GM18870 (cell line): ENCODE data around the gene TAPBP.
"Not testable (repeated sequence)": the region's sequence is repeated elsewhere in the genome, so short reads cannot be mapped to it uniquely, and the experiment has no call there.

Experiments used
- ATAC-seq: cut with Tn5 transposase; IDR thresholded peaks from one replicate; pipeline ENCODE4 v1.9.1; 2021; ENCODE audit warnings: moderate library complexity; ENCODE audit not compliant: unreplicated experiment

TAPBP gene

DNA sequence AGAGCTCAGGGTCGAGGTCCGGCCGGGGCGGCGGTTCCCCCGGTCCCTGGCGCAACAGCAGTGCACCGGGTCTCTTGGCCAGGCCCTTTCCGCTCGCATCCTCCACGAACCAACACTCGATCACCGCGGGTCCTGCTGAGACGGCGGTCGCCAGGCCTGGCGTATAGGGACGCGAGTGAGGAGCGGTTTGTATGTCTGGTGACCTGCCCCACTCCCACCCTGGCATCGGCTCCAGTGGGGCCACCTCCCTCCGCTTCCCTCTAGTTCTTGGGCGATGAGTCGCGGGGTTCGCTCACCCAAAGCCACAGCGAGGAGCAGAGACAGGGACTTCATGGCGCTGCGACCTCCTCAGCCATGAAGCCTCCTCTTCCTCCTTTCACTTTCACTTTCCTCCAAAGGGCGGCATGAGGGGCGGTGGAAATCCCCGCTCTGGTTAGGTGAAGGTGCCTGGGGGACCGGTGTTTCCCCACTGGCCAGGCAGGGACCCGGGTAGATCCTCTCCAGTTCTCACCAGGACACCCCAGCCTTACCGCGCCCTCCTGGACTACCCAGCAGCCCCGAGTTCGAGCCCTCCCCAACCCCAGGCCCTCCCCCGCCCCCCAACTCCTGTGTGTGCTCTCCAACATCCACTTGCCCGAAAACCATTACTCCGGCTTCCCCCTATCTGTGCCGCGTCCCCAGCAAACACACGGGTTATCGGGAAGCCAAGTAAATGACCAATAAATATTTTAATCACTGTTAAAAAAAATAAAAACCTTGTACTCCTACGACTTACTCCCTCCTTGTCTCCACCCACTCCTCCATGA lies at the start of gene TAPBP:
TAPBP (minus strand) TSS at position 370 of the 806 bp plus-strand sequence; CDS start at position 333, 37 bp downstream.
- ATAC-seq: no peak

DNA sequence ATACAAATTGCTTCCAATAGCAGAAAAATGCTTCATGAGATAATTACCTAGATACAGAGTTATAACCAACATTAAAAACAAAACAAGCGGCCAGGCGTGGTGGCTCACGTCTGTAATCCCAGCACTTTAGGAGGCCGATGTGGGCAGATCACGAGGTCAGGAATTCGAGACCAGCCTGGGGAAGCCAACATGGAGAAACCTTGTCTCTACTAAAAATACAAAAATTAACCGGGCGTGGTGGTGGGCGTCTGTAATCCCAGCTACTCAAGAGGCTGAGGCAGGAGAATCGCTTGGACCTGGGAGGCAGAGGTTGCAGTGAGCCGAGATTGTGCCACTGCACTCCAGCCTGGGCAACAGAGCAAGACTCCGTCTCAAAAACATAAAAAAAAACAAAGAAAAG lies 49.6 kb upstream of the TAPBP start:
- ATAC-seq: not testable (repeated sequence)

DNA sequence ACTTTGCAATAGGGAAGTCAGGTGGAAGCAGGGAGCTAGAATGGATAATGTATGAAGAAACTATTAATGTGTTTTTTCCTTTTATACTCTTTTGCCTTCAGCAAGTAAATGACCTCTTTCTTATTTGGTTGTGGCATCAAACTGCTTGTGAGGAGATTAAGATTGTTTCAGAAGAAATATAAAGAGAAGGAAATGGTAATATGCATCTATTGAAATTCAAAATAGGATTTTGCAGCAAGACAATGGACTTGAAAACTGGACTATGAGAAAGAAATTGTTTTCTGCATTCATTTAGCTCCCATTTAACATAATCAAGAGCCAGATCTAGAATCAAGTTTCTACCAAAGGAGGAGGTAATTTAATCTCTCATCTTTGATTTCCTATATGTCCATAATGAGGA lies 45.5 kb upstream of the TAPBP start:
- no peak for ATAC-seq

DNA sequence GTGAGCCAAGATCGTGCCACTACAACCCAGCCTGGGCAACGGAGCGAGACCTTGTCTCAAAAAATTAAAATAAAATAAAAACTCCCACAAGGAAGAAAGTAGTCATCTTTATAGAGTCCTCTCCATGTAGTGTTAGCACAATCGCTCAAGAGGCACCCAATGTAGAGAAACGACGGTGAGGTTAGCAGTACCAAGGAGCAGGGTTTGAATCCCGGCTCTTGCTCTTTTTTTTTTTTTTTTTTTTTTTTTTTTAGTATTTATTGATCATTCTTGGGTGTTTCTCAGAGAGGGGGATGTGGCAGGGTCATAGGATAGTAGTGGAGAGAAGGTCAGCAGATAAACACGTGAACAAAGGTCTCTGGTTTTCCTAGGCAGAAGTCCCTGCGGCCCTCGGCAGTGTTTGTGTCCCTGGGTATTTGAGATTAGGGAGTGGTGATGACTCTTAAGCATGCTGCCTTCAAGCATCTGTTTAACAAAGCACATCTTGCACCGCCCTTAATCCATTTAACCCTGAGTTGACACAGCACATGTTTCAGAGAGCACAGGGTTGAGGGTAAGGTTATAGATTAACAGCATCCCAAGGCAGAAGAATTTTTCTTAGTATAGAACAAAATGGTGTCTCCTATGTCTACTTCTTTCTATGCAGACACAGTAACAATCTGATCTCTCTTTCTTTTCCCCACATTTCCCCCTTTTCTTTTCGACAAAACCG lies 43.4 kb upstream of the TAPBP start:
- ATAC-seq: not testable (repeated sequence)

DNA sequence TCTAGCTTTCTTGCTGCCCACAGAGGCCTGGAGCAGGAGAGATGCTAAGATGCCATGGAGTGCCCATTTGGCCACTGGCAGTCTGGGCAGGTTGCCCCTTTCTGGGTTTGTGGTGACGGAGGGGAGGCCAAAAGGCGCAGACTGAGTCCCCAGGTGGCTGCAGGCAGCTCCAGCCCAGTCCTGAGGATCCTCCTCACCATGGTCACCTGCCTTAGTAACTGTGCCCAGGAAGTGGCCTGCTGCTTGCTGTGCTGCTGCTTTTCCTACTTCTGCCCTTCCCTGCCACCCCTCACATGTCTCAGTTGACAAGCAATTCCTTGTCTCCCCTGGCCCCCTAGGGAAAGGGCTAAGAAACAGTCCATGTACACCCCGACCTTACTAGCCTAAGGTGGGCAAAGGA lies 42.4 kb upstream of the TAPBP start:
- ATAC-seq: no peak

DNA sequence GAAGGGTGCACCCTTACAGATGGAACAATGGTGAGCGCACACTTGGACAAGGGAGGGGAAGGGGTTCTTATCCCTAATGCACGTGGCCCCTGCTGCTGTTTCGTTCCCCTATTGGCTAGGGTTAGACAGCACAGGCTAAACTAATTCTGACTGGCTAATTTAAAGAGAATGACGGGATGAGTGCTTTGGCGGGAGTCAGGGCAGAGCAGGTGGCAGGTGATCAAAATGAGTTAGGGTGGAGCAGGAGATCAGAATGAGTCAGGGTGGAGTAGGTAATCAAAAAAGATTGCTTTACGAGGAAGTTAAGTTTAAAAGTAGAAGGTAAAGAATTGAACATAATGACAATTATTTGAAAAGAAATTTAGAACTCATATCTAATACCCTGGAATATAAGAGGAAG lies 42.0 kb upstream of the TAPBP start:
- not testable (repeated sequence) for ATAC-seq

DNA sequence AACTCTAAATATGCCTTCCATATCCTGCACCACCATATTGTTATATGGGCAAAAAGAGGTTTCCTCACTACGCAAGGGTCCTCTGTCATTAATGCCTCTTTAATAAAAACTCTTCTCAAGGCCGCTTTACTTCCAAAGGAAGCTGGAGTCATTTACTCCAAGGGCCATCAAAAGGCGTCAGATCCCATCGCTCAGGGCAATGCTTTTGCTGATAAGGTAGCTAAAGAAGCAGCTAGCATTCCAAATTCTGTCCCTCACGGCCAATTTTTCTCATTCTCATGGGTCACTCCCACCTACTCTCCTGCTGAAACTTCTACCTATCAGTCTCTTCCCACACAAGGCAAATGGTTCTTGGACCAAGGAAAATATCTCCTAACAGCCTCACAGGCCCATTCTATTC lies 33.9 kb upstream of the TAPBP start:
- ATAC-seq: no peak

DNA sequence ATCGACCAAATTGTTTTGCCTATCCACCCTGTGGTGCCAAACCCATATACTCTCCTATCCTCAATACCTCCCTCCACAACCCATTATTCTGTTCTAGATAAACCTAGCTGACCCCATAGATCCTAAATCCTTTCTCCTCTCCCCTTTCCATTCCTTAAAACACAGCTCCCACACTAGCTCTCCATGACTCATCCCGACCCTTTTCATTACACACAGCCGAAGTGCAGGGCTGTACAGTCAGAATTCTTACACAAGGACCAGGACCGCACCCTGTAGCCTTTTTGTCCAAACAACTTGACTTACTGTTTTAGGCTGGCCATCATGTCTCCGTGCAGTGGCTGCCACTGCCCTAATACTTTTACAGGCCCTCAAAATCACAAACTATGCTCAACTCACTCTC lies 33.1 kb upstream of the TAPBP start:
- not testable (repeated sequence) for ATAC-seq

DNA sequence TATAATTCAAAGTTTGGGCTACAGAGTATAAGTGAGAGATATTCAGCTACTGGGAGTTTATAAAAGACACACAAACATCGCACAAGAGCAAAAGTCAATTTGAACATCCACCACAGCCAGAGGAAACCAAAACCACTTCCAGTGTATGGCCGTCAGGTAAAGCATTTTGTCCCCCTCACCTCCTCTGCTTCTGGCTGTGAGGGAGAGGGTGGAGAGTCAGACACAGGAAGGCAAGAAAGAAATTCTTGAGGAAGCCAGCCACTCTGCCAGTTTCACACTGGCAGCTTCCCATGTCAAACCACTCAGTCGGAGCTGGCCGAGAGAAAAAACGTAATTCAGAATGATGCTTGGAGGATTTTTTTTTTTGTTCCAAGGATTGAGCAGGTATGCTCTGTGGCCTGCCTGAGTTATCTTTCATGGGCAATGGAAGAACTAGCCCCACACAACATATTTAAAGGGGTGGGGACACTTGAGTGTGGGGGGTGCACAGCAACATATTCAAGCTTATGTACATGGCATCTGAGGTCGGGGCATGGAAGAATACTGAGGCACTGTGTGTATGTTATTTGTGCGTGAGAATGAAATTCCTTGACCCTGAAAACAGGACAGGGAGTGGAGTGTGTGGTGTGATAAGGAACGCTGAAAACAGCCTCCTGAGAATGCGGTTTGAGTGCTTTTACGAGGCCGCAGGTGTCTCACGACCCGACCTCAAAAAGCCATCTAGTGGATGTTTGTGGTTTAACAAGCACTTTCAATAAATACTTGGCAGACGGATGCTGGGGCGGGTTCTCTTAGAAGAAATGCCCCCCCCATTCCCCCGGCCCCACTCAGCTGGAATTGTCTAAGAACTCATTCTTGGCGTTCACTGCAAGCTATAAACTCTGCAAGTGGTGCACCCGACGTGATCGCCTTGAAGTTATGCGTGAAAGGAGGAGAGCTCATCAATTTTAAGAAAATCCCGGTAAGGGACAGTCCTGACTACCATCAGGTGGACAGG lies 31.1 kb upstream of the TAPBP start:
- ATAC-seq: no peak

DNA sequence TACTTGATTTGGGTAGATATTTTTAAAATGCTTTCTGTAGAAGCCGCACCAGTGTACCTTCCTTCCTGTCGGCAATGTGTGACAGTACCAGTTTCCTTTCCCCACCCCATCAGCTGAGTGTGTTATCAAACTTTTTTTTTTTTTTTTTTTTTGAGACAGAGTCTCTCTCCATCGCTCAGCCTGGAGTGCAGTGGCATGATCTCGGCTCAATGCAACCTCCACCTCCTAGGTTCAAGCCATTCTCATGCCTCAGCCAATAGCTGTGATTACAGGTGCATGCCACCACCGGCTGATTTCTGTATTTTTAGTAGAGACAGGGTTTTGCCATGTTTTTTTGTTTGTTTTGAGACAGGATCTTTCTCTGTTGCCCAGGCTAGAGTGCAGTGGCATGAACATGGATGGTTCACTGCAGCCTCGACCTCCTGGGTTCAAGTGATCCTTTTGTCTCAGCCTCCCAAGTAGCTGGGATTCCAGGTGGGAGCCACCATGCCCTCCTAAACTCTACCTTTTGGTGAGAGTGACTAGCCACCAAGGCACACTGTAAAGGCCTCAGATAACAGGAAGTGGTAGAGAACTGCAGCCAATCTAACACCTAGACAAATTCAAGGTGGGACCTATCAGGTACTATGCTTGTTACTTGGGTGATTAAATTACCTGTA lies 30.2 kb upstream of the TAPBP start:
- ATAC-seq: no peak

DNA sequence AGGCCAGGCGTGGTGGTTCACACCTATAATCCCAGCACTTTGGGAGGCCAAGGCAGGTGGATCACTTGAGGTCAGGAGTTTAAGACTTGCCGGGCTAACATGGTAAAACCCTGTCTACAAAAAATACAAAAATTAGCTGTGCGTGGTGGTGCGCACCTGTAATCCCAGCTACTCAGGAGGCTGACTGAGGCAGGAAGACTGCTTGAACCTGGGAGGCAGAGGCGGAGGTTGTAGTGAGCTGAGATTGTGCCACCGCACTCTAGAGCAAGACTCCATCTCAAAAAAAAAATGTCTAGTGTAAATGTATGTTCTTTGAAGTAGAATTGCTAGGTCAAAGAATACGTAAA lies 29.7 kb upstream of the TAPBP start:
- not testable (repeated sequence) for ATAC-seq

DNA sequence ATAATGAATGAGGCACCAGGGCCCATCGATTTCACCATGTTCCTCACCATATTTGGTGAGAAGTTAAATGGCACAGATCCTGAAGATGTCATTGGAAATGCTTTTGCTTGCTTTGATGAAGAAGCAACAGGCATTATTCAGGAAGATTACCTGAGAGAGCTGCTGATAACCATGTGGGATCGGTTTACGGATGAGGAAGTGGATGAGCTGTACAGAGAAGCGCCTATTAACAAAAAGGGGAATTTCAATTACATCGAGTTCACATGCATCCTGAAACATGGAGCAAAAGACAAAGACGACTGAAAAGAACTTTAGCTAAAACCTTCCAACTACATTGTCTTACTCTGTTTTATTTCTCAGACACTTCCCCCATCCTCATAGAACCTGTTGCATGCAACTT lies 25.3 kb upstream of the TAPBP start:
- ATAC-seq: no peak

DNA sequence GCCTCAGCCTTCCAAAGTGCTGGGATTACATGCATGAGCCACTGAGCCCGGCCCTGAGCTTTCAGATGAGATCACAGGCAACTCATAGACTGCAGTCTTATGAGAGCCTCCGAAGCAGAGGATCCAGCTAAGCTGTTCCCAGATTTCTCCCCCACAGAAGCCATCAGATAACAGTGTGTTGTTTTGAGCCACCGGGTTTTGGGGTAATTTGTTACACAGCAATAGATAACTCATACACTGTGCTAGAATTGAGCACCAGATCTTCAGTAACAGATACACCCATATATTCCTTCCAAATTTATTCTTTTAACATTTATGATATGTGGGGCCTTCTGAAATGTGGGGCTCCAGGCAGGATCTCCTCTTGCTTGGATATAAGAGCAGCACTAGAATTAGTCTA lies 22.6 kb upstream of the TAPBP start:
- ATAC-seq: no peak

DNA sequence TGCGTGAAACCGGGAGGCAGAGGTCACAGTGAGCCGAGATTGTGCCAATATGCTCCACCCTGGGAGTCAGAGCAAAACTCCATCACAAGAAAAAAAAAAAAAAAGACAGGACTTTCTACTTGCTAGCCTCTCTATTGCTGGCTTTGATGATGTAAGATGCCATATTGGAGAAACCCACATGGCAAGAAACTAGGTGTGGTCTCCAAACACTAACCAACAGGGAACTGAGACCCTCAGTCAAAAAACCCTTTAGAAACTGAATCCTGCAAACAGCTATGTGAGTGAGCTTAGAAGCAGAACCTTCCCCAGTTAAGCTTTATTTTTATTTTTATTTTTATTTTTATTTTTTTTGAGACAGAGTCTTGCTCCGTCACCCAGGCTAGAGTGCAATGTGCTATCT lies 22.0 kb upstream of the TAPBP start:
- ATAC-seq: no peak

DNA sequence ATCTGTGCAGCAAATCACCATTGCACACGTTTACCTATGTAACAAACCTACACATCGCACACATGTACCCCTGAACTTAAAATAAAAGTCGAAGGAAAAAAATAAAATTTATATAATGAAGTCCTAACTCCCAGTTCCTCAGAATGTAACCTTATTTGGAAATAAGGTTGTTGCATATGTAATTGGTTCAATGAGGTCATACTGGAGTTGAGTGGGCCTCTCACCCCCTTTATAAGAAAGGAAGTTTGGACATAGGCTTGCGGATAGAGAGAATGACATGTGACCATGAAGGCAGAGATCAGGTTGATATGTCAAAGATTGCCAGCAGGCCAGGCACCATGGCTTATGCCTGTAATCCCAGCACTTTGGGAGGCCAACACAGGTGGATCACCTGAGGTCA lies 19.8 kb upstream of the TAPBP start:
- ATAC-seq: no peak

DNA sequence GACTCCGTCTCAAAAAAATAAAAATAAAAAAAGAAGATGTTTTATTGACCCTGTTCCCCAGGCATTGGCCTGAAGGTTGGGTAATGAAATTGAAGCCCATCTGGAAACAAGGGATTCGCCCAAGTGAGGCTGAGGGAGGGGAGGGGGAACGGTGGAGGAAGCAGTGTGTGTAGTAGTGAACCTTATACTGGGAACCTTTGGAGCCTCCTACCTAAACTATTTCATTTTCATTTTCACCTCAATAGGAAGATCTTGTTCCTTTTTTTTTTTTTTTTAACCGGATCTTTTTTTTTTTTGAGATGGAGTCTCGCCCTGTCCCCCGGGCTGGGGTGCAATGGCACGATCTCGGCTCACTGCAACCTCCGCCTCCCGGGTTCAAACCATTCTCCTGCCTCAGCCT lies 16.9 kb upstream of the TAPBP start:
- no peak for ATAC-seq

DNA sequence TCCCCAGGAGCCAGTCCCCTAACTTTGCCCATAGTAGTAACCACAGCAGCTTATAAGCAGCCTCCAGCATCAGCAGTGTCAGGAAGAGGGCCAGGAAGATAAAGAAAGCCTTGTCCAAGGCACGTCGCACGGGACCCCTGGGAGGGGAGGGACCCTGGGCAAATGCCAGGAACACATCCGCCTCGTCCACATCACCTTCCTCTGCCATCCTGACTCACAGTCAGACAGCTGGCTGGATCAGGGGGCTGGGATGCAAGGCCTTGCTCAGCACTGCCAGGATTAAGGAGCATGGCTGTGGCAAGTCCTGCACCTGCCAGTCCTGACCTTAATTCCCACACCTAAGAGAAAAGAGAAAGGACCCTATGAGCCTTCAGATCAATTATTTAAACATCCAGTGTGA lies 15.2 kb upstream of the TAPBP start:
- no peak for ATAC-seq

DNA sequence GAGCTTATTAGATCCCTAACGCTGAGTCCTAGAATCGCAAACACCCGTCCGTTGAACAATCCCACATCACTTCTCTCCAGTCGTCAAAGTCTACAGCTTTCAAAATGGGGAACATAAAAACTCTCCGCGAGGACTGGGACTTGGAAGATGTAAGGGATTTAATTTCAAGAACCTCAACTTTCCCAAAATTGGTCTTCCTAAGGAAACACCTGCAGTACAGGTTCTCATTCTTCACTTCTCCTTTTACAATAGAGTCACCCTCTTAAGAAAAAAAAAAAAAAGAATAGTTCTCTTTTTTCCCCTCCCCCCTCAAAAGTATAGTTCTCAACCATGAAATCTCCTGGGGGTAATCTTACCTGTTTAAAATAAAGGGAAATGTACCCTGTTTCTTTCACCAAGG lies 10.2 kb upstream of the TAPBP start:
- ATAC-seq: no peak

DNA sequence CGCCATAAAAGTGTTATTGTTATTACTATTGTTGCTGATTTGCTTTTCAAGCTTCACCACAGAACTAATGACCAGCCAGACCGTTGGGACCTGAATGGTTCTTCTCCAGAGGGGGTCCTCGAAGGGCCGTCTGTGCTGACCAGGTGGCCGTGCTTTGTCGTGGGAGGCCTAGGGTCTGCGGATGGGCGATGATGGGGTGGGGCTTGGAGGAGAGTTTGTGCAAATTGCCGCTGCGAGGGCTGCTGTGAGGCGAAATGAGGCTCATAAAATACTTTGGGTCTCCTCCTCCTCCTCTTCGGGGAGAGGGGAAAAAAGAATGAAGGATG lies 9.7 kb upstream of the TAPBP start:
- no peak for ATAC-seq

DNA sequence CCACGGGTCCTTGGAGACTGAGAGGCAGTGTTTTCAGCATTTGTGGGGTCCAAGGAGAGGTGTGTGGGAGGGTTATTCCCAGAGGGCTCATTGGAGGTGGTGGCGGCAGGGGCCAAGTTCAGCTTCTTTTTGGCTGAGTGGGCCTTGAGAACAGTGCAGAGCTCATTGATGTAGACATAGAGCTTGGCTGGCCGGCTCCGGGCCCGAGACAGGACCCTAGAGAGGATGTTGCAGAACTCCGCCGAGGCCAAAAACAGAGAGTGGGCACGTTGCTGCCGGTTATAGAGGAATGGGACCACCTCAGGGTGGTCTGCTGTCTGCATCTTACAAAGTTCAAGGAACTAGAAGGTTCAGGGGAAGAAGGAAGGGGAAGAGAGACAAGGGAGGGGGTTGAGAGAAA lies 7.3 kb upstream of the TAPBP start:
- no peak for ATAC-seq
